GM10847 (cell line): ENCODE data around the gene SPINDOC.

Experiments used
- POLR2A ChIP-seq: IDR thresholded peaks from 2 replicates; pipeline ENCODE4 v1.6.1; 2011; ENCODE audit not compliant: insufficient read length; ENCODE audit errors: extremely low read depth

SPINDOC gene

GRCh38 chr11:63782749-63783148 is 30.5 kb upstream of the SPINDOC start:
- TF ChIP-seq POLR2A: no peak

- no peak for TF ChIP-seq POLR2A
Observed at GRCh38 chr11:63783925-63784592, 29.2 kb upstream of the SPINDOC start.

GRCh38 chr11:63785823-63786222 is 27.4 kb upstream of the SPINDOC start:
- no peak for TF ChIP-seq POLR2A

- TF ChIP-seq POLR2A: no peak
Observed at GRCh38 chr11:63791495-63792167, 21.6 kb upstream of the SPINDOC start.

GRCh38 chr11:63793161-63793560 is 20.1 kb upstream of the SPINDOC start:
- no peak for TF ChIP-seq POLR2A

GRCh38 chr11:63795066-63795465 is 18.2 kb upstream of the SPINDOC start:
- TF ChIP-seq POLR2A: no peak

GRCh38 chr11:63800921-63801320 is 12.3 kb upstream of the SPINDOC start:
- no peak for TF ChIP-seq POLR2A

- no peak for TF ChIP-seq POLR2A
Observed at GRCh38 chr11:63802637-63803414, 10.4 kb upstream of the SPINDOC start.

- no peak for TF ChIP-seq POLR2A
Observed at GRCh38 chr11:63804259-63804658, 9.0 kb upstream of the SPINDOC start.

- TF ChIP-seq POLR2A: no peak
Observed at GRCh38 chr11:63805844-63806415, 7.3 kb upstream of the SPINDOC start.

GRCh38 chr11:63811522-63811921 is 1.7 kb upstream of the SPINDOC start:
- TF ChIP-seq POLR2A: no peak

GRCh38 chr11:63813563-63814382 is 517 bp downstream of the SPINDOC start:
- TF ChIP-seq POLR2A: no peak

GRCh38 chr11:63814383-63814736 is 1.1 kb downstream of the SPINDOC start:
- no peak for TF ChIP-seq POLR2A

GRCh38 chr11:63816166-63816565 is 2.9 kb downstream of the SPINDOC start:
- no peak for TF ChIP-seq POLR2A

- no peak for TF ChIP-seq POLR2A
Observed at GRCh38 chr11:63816732-63817131, 3.5 kb downstream of the SPINDOC start.
